Uterus (tissue), 4 donors: ENCODE measurements around the gene LANCL3. TPM values are rescaled to one million over a fixed set of nuclear protein-coding genes. Genes with fewer than 3 reads are reported as not detected.

ENCODE experiments used
- DNase-seq, 2 donors: peaks; one replicate each; pipeline ENCODE4 v3.0.0-alpha.2; 2019 to 2020
- H3K27ac ChIP-seq, 2 donors: fragments of 200-600 bp; sonication (generic); 1 replicate in 1 of 2; 2 replicates in 1 of 2; pipeline ENCODE4 v1.5.1; 2016 to 2018
- H3K27me3 ChIP-seq, 2 donors: fragments of 200-600 bp; sonication (generic); one replicate each; pipeline ENCODE4 v1.5.1; 2018 to 2019; ENCODE audit warnings: control low read depth in 1 of 2
- H3K36me3 ChIP-seq, 2 donors: fragments of 200-600 bp; sonication (generic); one replicate each; pipeline ENCODE4 v1.5.1; 2019; ENCODE audit warnings: control low read depth in 1 of 2
- H3K4me1 ChIP-seq, 2 donors: fragments of 200-600 bp; sonication (generic); one replicate each; pipeline ENCODE4 v1.5.1; 2018 to 2019; ENCODE audit warnings: control low read depth in 1 of 2
- H3K4me3 ChIP-seq, 2 donors: fragments of 200-600 bp; sonication (generic); 1 replicate in 1 of 2; 2 replicates in 1 of 2; pipeline ENCODE4 v1.5.1; 2018 to 2019; ENCODE audit warnings: mild to moderate bottlenecking in 1 of 2
- H3K9me3 ChIP-seq, 2 donors: fragments of 200-600 bp; sonication (generic); one replicate each; pipeline ENCODE4 v1.5.1; 2019; ENCODE audit warnings: control low read depth in 1 of 2
- POLR2A ChIP-seq, 2 donors: fragments of 450-650 bp; IDR thresholded peaks; one replicate each; pipeline ENCODE4 v1.6.1; 2016; ENCODE audit warnings: antibody characterized with exemption in 2 of 2, mild to moderate bottlenecking in 1 of 2, moderate library complexity in 1 of 2
- intact Hi-C: fragments of 100-400 bp; cut with DNase I; formaldehyde crosslinking; loops from one replicate; pipeline ENCODE4 v1.15.1; 2023; ENCODE audit warnings: low total_unique reads
- total RNA-seq, 4 donors: library from RNA; depleted of rRNA in 3 of 4; stranded (reverse); fragments of >200 nt in 3 of 4; gene quantifications; one replicate each; pipeline versions ENCODE4 v1.1.0 to v1.2.4, GENCODE V29; 2014 to 2023
- TF ChIP-seq, protein P1 (sequence below), 4 experiments: fragments of 200-600 bp in 2 of 4; fragments of 450-650 bp in 2 of 4; sonication (generic) in 2 of 4; IDR thresholded peaks; one replicate each; pipeline ENCODE4 v1.5.1; 2016 to 2019; ENCODE audit warnings: antibody characterized with exemption in 4 of 4, mild to moderate bottlenecking in 2 of 4, moderate library complexity in 1 of 4
- donor health status: DM: yes; HTN: yes; CAD: no.

LANCL3 gene
- total RNA-seq, 4 donors from 2014 or later = 0.12 to 0.83 TPM; not detected in 2

DNA sequence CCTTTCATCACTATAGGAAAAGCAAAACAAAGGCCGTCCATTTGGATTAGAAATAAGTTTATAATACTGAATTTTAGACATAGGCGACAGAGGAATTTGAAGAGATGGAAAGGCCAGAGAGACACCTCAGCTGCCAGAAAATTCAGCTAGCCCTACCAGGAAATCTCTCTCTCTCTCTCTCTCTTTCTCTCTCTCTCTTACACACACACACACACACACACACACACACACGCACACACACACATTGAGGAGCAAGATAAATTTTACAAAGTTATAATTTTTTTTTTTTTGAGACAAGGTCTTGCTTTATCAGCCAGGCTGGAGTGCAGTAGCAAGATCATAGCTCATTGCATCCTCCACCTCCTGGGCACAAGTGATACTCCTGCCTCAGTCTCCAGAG, 115.5 kb downstream of the LANCL3 start:
- Histone ChIP-seq H3K27ac (no peak overlapping the region), H3K27me3 (peaks cover 0 to 4% of the 10 kb centered on the region in 2 donors), H3K4me1 (no peaks in the 10 kb centered on the region), H3K36me3 (no peaks in the 10 kb centered on the region), H3K9me3 (no peaks in the 10 kb centered on the region), H3K4me3 (no peak overlapping the region)
- intact Hi-C loops = no loop called here
- TF ChIP-seq, protein P1, sequence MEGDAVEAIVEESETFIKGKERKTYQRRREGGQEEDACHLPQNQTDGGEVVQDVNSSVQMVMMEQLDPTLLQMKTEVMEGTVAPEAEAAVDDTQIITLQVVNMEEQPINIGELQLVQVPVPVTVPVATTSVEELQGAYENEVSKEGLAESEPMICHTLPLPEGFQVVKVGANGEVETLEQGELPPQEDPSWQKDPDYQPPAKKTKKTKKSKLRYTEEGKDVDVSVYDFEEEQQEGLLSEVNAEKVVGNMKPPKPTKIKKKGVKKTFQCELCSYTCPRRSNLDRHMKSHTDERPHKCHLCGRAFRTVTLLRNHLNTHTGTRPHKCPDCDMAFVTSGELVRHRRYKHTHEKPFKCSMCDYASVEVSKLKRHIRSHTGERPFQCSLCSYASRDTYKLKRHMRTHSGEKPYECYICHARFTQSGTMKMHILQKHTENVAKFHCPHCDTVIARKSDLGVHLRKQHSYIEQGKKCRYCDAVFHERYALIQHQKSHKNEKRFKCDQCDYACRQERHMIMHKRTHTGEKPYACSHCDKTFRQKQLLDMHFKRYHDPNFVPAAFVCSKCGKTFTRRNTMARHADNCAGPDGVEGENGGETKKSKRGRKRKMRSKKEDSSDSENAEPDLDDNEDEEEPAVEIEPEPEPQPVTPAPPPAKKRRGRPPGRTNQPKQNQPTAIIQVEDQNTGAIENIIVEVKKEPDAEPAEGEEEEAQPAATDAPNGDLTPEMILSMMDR (IDR thresholded peaks at IDR 0.05) = no peak
- TF ChIP-seq POLR2A (IDR thresholded peaks at IDR 0.05) = no peak
- no peak for DNase-seq

DNA sequence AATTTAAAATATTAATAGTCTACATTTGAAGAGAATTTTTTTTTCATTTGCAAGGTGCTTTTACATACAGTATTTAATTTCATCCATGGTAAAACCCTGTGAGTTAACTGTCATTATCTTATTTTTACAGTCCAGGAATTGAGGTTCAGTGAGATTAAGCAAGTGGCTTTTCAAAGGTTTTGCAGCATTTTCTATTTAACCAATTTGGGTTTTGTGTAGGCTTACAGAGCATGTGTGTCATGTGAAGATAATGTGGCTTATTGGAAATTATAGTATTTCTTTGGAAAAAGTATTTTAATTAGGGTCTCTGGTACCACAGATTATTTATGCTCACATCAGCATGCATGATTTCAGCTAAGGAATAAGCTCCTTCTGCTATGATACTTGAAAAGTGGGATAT, 118.7 kb downstream of the LANCL3 start:
- no peak for TF ChIP-seq POLR2A (IDR thresholded peaks at IDR 0.05)
- TF ChIP-seq, protein P1 (IDR thresholded peaks at IDR 0.05) = no peak
- no peaks in the 10 kb centered on the region for H3K4me1 ChIP-seq

DNA sequence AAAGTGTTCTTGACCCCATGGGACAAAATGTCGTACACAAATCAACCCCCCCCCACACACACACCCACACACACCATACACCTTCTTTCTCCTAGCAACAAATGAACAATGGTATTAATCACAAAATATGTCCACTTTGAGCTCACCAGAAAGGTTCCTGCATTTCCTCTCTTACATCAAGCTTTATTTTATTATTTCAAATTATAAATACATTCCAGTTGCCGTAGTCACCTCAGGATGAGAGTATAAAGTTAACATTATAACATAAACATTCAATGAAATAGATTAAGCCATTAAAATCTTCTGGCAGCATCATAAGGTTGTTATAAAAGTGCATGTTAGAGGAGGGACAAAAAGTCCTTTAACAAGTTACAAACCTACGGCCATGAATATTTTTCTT, 121.5 kb downstream of the LANCL3 start:
- no peaks in the 10 kb centered on the region for H3K4me1 ChIP-seq
- no peaks in the 10 kb centered on the region for H3K27me3 ChIP-seq
- no peak for DNase-seq
- no peak overlapping the region for H3K4me3 ChIP-seq
- H3K36me3 ChIP-seq = no peaks in the 10 kb centered on the region
- H3K27ac ChIP-seq = no peak overlapping the region
- intact Hi-C loops = no loop called here
- H3K9me3 ChIP-seq = no peaks in the 10 kb centered on the region
- no peak for TF ChIP-seq POLR2A (IDR thresholded peaks at IDR 0.05)
- TF ChIP-seq, protein P1 (IDR thresholded peaks at IDR 0.05) = no peak

More for the DNA sequence above, 118.7 kb downstream of the LANCL3 start:
- intact Hi-C loops = no loop called here
- Histone ChIP-seq H3K36me3 (no peaks in the 10 kb centered on the region), H3K4me3 (no peak overlapping the region), H3K9me3 (no peaks in the 10 kb centered on the region), H3K27ac (no peak overlapping the region), H3K27me3 (no peaks in the 10 kb centered on the region)
- no peak for DNase-seq

DNA sequence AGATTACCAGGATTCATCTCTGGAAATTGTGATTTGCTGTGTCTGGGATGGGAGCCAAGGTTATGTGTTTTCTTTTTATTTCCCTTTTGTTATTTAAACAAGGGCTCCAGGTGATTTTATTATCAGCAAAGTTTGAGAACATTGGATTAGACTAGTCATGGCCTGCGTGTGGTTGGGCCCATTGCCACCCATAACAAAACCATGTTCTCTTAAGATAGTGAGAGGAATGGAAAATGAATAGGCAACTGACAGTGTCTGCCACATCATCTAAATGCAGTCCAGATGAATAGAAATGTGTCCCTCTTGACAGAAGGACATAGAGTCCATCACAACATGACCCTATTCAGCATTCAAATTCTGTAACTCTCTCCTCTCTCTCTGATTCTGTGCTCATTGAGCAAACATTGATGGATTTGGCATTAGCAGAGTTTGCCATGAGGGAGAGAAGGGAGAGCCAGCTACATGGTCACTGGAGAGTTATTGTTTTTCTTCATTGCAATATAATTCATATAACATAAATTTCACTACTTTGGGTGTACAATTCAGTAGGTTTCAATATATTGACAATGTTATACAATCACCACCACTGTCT, 125.8 kb downstream of the LANCL3 start:
- intact Hi-C loops = no loop called here
- no peak for TF ChIP-seq POLR2A (IDR thresholded peaks at IDR 0.05)
- TF ChIP-seq, protein P1 (IDR thresholded peaks at IDR 0.05) = no peak
- H3K27me3 ChIP-seq = no peaks in the 10 kb centered on the region

DNA sequence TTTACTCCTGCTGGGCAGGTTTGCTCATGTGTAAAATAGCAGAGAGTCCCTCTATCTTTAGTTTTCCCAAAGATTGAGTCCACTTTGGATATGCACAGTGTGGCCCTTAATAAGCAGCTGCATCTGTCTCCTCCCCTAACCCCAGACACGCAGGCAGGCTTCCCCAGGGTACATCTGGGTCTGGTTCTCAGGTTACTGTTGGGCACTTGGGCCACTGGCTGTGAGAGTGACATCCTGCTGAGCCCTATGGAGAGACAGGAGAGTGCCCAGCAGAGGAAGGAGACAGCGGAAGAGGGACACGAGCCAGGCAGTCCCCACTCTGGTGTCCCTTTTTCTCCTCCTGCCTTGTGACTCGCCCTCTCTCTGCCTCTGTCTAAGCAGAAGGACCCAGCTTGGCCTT, 130.1 kb downstream of the LANCL3 start:
- Histone ChIP-seq H3K9me3 (no peaks in the 10 kb centered on the region), H3K27ac (no peak overlapping the region), H3K4me3 (no peak overlapping the region), H3K4me1 (no peaks in the 10 kb centered on the region), H3K36me3 (no peaks in the 10 kb centered on the region), H3K27me3 (no peaks in the 10 kb centered on the region)
- no peak for DNase-seq
- no peak for TF ChIP-seq POLR2A (IDR thresholded peaks at IDR 0.05)
- TF ChIP-seq, protein P1 (IDR thresholded peaks at IDR 0.05) = no peak
- intact Hi-C loops = no loop called here

More for the DNA sequence above, 125.8 kb downstream of the LANCL3 start:
- no peak for DNase-seq
- Histone ChIP-seq H3K4me3 (no peak overlapping the region), H3K9me3 (no peaks in the 10 kb centered on the region), H3K36me3 (no peaks in the 10 kb centered on the region), H3K27ac (no peak overlapping the region), H3K4me1 (no peaks in the 10 kb centered on the region)
